Loucy (cell line): ENCODE data around the gene MINDY3.

Source experiments
- H2AFZ ChIP-seq: fragments of 200-600 bp; sonication (generic); 2 replicates; pipeline ENCODE4 v1.6.0; 2016; ENCODE audit warnings: antibody characterized with exemption, mild to moderate bottlenecking, low read length, moderate library complexity
- H3F3A ChIP-seq: fragments of 200-600 bp; 2 replicates; pipeline ENCODE4 v1.6.0; 2016; ENCODE audit warnings: antibody characterized with exemption, low read depth, mild to moderate bottlenecking
- H3K27me3 ChIP-seq: fragments of 200-600 bp; sonication (generic); 2 replicates; pipeline ENCODE4 v1.6.1; 2014; ENCODE audit warnings: low read length, mild to moderate bottlenecking; ENCODE audit not compliant: insufficient read depth, poor library complexity, severe bottlenecking
- H3K36me3 ChIP-seq: fragments of 200-600 bp; sonication (generic); 2 replicates; pipeline ENCODE4 v1.6.1; 2016; ENCODE audit warnings: low read length; ENCODE audit not compliant: insufficient read depth
- H3K4me1 ChIP-seq: fragments of 200-600 bp; sonication (generic); 2 replicates; pipeline ENCODE4 v1.5.1; 2014; ENCODE audit warnings: low read length, mild to moderate bottlenecking; ENCODE audit not compliant: insufficient read depth, poor library complexity, severe bottlenecking
- H3K4me2 ChIP-seq: fragments of 200-600 bp; sonication (generic); 2 replicates; pipeline ENCODE4 v1.6.0; 2014; ENCODE audit warnings: antibody characterized with exemption, low read length, low read depth, mild to moderate bottlenecking; ENCODE audit not compliant: poor library complexity, severe bottlenecking
- H3K4me3 ChIP-seq: fragments of 200-600 bp; sonication (generic); 2 replicates; pipeline ENCODE4 v1.5.1; 2014; ENCODE audit warnings: low read length, mild to moderate bottlenecking, mixed read lengths; ENCODE audit not compliant: poor library complexity, severe bottlenecking
- H3K79me2 ChIP-seq: fragments of 200-600 bp; sonication (generic); 2 replicates; pipeline ENCODE4 v1.6.1; 2014; ENCODE audit warnings: low read length; ENCODE audit not compliant: insufficient read depth
- H3K9ac ChIP-seq: fragments of 200-600 bp; sonication (generic); 2 replicates; pipeline ENCODE4 v1.6.0; 2014; ENCODE audit warnings: mild to moderate bottlenecking, low read depth, low read length, moderate library complexity; ENCODE audit not compliant: poor library complexity, severe bottlenecking
- H3K9me2 ChIP-seq: fragments of 200-600 bp; sonication (generic); replicated peaks from 2 replicates; pipeline ENCODE4 v1.6.1; 2016; ENCODE audit warnings: low read depth, low read length, mixed read lengths
- H3K9me3 ChIP-seq: fragments of 200-600 bp; sonication (generic); 2 replicates; pipeline ENCODE4 v1.6.1; 2014; ENCODE audit warnings: mild to moderate bottlenecking, antibody characterized with exemption, low read length, low read depth; ENCODE audit not compliant: insufficient read depth
- H4K20me1 ChIP-seq: fragments of 200-600 bp; sonication (generic); 2 replicates; pipeline ENCODE4 v1.6.0; 2014; ENCODE audit warnings: antibody characterized with exemption, low read length, mild to moderate bottlenecking; ENCODE audit not compliant: insufficient read depth, poor library complexity, severe bottlenecking
- EZH2phosphoT487 ChIP-seq: fragments of 200-600 bp; IDR thresholded peaks from 2 replicates; pipeline ENCODE4 v1.6.1; 2018; ENCODE audit warnings: antibody characterized with exemption, mild to moderate bottlenecking, moderate library complexity, borderline replicate concordance
- TF ChIP-seq, protein P1 (sequence below): fragments of 200-600 bp; sonication (generic); conservative IDR thresholded peaks from 2 replicates; pipeline ENCODE4 v1.5.1; 2014; ENCODE audit warnings: mild to moderate bottlenecking, antibody characterized with exemption, low read length

MINDY3 gene

DNA sequence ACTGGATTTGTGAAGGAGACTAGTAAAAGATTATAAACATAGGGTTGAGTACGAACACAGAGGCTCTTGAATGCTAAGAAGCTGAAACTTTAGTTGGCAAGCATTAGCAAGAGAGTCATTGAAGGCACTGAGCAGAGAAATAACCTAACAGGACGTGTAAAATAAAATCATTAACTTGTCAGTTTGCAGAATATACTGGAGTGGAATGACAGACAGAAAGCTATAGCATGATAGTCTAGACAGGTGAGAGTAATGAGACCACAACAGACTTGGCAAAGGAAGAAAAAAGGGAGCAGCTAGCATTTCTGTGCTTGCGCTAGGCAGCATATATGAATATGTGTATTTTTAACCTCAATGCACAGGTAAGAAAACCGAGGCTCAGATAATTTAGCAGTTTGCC is 30.8 kb downstream of the MINDY3 start:
- H3K36me3 ChIP-seq = peaks cover 50% of the 10 kb centered on the region; the same call in 1 of the 2 replicates
- H2AFZ ChIP-seq = no peak overlapping the region
- H3K9ac ChIP-seq = no peak overlapping the region
- no peaks in the 10 kb centered on the region for H3K9me2 ChIP-seq
- no peaks in the 10 kb centered on the region for H4K20me1 ChIP-seq
- H3K4me1 ChIP-seq = no peaks in the 10 kb centered on the region
- no peak for TF ChIP-seq EZH2phosphoT487
- TF ChIP-seq, protein P1, sequence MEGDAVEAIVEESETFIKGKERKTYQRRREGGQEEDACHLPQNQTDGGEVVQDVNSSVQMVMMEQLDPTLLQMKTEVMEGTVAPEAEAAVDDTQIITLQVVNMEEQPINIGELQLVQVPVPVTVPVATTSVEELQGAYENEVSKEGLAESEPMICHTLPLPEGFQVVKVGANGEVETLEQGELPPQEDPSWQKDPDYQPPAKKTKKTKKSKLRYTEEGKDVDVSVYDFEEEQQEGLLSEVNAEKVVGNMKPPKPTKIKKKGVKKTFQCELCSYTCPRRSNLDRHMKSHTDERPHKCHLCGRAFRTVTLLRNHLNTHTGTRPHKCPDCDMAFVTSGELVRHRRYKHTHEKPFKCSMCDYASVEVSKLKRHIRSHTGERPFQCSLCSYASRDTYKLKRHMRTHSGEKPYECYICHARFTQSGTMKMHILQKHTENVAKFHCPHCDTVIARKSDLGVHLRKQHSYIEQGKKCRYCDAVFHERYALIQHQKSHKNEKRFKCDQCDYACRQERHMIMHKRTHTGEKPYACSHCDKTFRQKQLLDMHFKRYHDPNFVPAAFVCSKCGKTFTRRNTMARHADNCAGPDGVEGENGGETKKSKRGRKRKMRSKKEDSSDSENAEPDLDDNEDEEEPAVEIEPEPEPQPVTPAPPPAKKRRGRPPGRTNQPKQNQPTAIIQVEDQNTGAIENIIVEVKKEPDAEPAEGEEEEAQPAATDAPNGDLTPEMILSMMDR = no peak
- H3K9me3 ChIP-seq = no peaks in the 10 kb centered on the region
- H3K4me2 ChIP-seq = no peak overlapping the region
- H3K79me2 ChIP-seq = no peaks in the 10 kb centered on the region
- no peaks in the 10 kb centered on the region for H3F3A ChIP-seq
- H3K27me3 ChIP-seq = no peaks in the 10 kb centered on the region
- no peak overlapping the region for H3K4me3 ChIP-seq

DNA sequence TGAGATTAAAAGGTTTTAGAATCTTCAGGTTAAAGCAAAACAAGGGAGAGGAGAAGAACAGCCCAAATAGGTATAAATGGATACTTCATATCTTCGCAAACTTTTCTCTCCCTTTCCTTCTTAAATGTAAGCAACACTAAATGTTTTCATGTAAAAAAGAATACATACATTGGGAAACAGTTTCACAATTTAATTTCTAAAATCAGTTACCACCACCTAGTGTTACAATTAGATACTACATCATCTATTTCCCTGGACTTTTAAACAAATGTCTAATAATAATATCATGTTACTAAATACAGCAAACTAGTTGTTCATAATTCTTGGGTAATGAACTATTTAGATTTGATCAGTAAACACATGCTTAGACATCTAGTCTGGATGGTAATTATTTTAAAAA is 35.8 kb downstream of the MINDY3 start:
- TF ChIP-seq, protein P1 = peak; percentile 72
- TF ChIP-seq EZH2phosphoT487 = no peak
- Histone ChIP-seq H3K9me3 (no peaks in the 10 kb centered on the region), H3F3A (no peaks in the 10 kb centered on the region), H3K4me1 (peaks cover 15% of the 10 kb centered on the region), H3K9ac (no peak overlapping the region), H3K36me3 (peaks cover 11% of the 10 kb centered on the region; the same call in 1 of the 2 replicates), H3K27me3 (no peaks in the 10 kb centered on the region), H3K79me2 (no peaks in the 10 kb centered on the region), H2AFZ (no peak overlapping the region), H4K20me1 (no peaks in the 10 kb centered on the region), H3K4me3 (no peak overlapping the region), H3K4me2 (no peak overlapping the region), H3K9me2 (no peaks in the 10 kb centered on the region)

DNA sequence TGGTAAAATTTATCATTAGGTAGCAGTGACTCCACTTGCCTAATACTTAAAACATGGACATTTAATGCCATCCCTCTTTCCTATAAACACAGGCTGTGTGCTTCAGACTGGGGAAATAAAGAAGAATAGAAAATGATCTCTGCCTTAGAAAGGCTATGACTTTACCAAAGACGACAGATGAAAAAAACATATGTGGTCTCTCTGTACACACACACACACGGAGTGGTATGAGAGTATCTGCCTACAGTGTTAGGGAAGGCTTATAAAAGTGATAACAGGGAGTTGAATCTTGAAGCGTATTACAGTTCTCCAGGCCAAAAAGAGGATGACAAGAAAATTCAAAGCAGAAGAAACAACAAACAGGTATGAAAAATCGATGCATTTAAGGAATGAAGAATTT is 38.2 kb downstream of the MINDY3 start:
- Histone ChIP-seq H3K9me2 (no peaks in the 10 kb centered on the region), H3K4me3 (no peak overlapping the region), H3F3A (no peaks in the 10 kb centered on the region), H2AFZ (no peak overlapping the region), H4K20me1 (no peaks in the 10 kb centered on the region), H3K36me3 (peaks cover 8% of the 10 kb centered on the region; the same call in 1 of the 2 replicates), H3K9ac (no peak overlapping the region), H3K9me3 (no peaks in the 10 kb centered on the region), H3K79me2 (no peaks in the 10 kb centered on the region), H3K4me2 (no peak overlapping the region), H3K27me3 (no peaks in the 10 kb centered on the region), H3K4me1 (peaks cover 15% of the 10 kb centered on the region)
- TF ChIP-seq EZH2phosphoT487 = no peak
- TF ChIP-seq, protein P1 = no peak
